ENCODE results near the gene PAN2.

GRCh38 chr12:56333197-56333678 lies 562 bp downstream of the PAN2 start:
- no peak for TF ChIP-seq EZH2 (IDR thresholded peaks at IDR 0.05; ENCODE audit: low read length, unreplicated experiment)
- TF ChIP-seq, protein P1, sequence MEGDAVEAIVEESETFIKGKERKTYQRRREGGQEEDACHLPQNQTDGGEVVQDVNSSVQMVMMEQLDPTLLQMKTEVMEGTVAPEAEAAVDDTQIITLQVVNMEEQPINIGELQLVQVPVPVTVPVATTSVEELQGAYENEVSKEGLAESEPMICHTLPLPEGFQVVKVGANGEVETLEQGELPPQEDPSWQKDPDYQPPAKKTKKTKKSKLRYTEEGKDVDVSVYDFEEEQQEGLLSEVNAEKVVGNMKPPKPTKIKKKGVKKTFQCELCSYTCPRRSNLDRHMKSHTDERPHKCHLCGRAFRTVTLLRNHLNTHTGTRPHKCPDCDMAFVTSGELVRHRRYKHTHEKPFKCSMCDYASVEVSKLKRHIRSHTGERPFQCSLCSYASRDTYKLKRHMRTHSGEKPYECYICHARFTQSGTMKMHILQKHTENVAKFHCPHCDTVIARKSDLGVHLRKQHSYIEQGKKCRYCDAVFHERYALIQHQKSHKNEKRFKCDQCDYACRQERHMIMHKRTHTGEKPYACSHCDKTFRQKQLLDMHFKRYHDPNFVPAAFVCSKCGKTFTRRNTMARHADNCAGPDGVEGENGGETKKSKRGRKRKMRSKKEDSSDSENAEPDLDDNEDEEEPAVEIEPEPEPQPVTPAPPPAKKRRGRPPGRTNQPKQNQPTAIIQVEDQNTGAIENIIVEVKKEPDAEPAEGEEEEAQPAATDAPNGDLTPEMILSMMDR (conservative IDR thresholded peaks at IDR 0.05; ENCODE audit: low read depth, low read length), result no peak

Measured in PC-3 (cell line).